ENCODE data around the gene OR11H6.

Gene OR11H6

DNA sequence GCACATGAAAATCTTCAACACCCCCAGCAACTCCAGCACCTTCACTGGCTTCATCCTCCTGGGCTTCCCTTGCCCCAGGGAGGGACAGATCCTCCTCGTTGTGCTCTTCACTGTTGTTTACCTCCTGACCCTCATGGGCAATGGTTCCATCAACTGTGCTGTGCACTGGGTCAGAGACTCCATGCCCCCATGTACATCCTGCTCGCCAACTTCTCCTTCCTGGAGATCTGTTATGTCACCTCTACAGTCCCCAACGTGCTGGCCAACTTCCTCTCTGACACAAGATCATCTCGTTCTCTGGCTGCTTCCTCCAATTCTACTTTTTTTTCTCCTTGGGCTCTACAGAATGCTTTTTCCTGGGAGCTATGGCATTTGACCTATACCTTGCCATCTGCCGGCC is 44.3 kb upstream of the OR11H6 start:
- no peak overlapping the region for H3K4me3 ChIP-seq (replicated peaks; ENCODE audit: insufficient read depth, low read length)
- no peaks in the 10 kb centered on the region for H3K27me3 ChIP-seq (ENCODE audit: insufficient read depth, poor library complexity, severe bottlenecking)
- peak; percentile 28 to 78 for DNase-seq (ENCODE audit: low read depth in 1 of 2, low spot score in 1 of 2)
- no peak for TF ChIP-seq GABPA (IDR thresholded peaks at IDR 0.05; ENCODE audit: low read depth)
- TF ChIP-seq SPI1 (IDR thresholded peaks at IDR 0.05; ENCODE audit: borderline replicate concordance, low read depth), result peak; percentile 90
- TF ChIP-seq POLR2AphosphoS5 (IDR thresholded peaks at IDR 0.05; ENCODE audit: low read depth), result no peak
- TF ChIP-seq, protein P1, sequence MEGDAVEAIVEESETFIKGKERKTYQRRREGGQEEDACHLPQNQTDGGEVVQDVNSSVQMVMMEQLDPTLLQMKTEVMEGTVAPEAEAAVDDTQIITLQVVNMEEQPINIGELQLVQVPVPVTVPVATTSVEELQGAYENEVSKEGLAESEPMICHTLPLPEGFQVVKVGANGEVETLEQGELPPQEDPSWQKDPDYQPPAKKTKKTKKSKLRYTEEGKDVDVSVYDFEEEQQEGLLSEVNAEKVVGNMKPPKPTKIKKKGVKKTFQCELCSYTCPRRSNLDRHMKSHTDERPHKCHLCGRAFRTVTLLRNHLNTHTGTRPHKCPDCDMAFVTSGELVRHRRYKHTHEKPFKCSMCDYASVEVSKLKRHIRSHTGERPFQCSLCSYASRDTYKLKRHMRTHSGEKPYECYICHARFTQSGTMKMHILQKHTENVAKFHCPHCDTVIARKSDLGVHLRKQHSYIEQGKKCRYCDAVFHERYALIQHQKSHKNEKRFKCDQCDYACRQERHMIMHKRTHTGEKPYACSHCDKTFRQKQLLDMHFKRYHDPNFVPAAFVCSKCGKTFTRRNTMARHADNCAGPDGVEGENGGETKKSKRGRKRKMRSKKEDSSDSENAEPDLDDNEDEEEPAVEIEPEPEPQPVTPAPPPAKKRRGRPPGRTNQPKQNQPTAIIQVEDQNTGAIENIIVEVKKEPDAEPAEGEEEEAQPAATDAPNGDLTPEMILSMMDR (IDR thresholded peaks at IDR 0.05; ENCODE audit: insufficient read depth, low read length), result no peak
- no peak overlapping the region for H3K27ac ChIP-seq (replicated peaks)

DNA sequence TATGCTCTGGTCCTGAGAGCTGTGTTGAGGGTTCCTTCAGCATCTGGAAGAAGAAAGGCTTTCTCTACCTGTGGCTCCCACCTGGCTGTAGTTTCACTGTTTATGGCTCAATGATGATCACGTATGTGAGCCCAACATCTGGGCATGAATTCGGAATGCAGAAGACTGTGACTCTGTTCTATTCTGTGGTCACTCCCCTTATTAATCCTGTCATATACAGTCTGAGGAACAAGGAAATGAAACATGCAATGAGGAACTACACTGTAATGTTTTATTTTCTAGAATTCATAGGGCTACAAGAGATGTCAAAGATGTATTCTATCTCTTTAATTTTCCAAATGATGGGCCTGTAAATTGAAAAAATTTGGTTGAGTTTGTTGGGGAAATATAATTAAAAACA is 43.6 kb upstream of the OR11H6 start:
- TF ChIP-seq, protein P2, sequence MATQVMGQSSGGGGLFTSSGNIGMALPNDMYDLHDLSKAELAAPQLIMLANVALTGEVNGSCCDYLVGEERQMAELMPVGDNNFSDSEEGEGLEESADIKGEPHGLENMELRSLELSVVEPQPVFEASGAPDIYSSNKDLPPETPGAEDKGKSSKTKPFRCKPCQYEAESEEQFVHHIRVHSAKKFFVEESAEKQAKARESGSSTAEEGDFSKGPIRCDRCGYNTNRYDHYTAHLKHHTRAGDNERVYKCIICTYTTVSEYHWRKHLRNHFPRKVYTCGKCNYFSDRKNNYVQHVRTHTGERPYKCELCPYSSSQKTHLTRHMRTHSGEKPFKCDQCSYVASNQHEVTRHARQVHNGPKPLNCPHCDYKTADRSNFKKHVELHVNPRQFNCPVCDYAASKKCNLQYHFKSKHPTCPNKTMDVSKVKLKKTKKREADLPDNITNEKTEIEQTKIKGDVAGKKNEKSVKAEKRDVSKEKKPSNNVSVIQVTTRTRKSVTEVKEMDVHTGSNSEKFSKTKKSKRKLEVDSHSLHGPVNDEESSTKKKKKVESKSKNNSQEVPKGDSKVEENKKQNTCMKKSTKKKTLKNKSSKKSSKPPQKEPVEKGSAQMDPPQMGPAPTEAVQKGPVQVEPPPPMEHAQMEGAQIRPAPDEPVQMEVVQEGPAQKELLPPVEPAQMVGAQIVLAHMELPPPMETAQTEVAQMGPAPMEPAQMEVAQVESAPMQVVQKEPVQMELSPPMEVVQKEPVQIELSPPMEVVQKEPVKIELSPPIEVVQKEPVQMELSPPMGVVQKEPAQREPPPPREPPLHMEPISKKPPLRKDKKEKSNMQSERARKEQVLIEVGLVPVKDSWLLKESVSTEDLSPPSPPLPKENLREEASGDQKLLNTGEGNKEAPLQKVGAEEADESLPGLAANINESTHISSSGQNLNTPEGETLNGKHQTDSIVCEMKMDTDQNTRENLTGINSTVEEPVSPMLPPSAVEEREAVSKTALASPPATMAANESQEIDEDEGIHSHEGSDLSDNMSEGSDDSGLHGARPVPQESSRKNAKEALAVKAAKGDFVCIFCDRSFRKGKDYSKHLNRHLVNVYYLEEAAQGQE (IDR thresholded peaks at IDR 0.05; ENCODE audit: insufficient replicate concordance, low read depth), result no peak
- TF ChIP-seq SPI1 (IDR thresholded peaks at IDR 0.05; ENCODE audit: borderline replicate concordance, low read depth) (no peak), GABPA (IDR thresholded peaks at IDR 0.05; ENCODE audit: low read depth) (no peak), POLR2AphosphoS5 (IDR thresholded peaks at IDR 0.05; ENCODE audit: low read depth) (no peak)
- TF ChIP-seq, protein P1 (IDR thresholded peaks at IDR 0.05; ENCODE audit: insufficient read depth, low read length), result no peak
- DNase-seq (ENCODE audit: low read depth in 1 of 2, low spot score in 1 of 2), result peak in 1 of 2 experiments; percentile 41
- Histone ChIP-seq H3K4me3 (replicated peaks; ENCODE audit: insufficient read depth, low read length) (no peak overlapping the region), H3K27me3 (ENCODE audit: insufficient read depth, poor library complexity, severe bottlenecking) (no peaks in the 10 kb centered on the region), H3K27ac (replicated peaks) (no peak overlapping the region; the same call in 1 of the 2 replicates)

DNA sequence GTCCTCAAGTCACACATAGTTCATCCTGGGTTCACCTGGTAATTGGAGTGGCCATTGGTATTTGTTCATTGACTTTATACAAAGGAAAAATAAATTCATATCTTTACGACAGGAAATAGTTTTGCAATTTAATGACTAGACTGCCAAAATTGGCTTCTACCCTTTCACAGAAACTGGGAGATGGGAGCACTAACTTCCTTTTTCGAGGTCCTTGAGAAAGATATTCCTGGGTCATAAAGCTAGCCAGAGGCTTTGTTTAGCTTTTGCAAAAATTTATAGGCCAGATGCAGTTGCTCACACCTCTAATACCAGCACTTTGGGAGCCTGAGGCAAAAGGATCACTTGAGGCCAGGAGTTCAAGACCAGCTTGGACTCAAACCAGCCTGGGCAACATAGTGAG is 43.0 kb upstream of the OR11H6 start:
- no peaks in the 10 kb centered on the region for H3K27me3 ChIP-seq (ENCODE audit: insufficient read depth, poor library complexity, severe bottlenecking)
- TF ChIP-seq SPI1 (IDR thresholded peaks at IDR 0.05; ENCODE audit: borderline replicate concordance, low read depth) (no peak), GABPA (IDR thresholded peaks at IDR 0.05; ENCODE audit: low read depth) (no peak), POLR2AphosphoS5 (IDR thresholded peaks at IDR 0.05; ENCODE audit: low read depth) (no peak)
- TF ChIP-seq, protein P1 (IDR thresholded peaks at IDR 0.05; ENCODE audit: insufficient read depth, low read length), result no peak
- TF ChIP-seq, protein P2 (IDR thresholded peaks at IDR 0.05; ENCODE audit: insufficient replicate concordance, low read depth), result no peak
- H3K27ac ChIP-seq (replicated peaks), result no peak overlapping the region
- no peak overlapping the region for H3K4me3 ChIP-seq (replicated peaks; ENCODE audit: insufficient read depth, low read length)
- peak in 1 of 2 experiments; percentile 43 for DNase-seq (ENCODE audit: low read depth in 1 of 2, low spot score in 1 of 2)

DNA sequence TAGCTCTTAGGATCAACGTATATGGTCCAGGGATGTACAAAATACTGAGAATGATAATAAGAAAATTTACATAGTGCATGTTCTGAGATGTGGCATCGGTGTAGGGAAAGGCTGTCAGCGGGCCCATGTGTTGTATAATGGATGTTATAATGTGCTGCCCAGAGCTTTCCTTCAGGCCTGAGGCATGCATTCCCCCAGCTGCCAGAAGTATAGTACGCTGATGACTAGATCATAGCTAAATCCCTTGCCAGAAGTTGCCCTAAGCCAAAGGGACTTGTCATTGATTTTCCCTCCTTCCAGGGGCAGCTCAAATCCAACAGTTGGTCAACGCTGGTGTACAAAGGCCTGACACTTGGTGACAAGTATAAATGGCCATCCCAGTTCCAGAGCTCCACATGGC is 39.3 kb upstream of the OR11H6 start:
- H3K27ac ChIP-seq (replicated peaks), result no peak overlapping the region
- H3K27me3 ChIP-seq (ENCODE audit: insufficient read depth, poor library complexity, severe bottlenecking), result no peaks in the 10 kb centered on the region
- TF ChIP-seq, protein P2 (IDR thresholded peaks at IDR 0.05; ENCODE audit: insufficient replicate concordance, low read depth), result no peak
- TF ChIP-seq SPI1 (IDR thresholded peaks at IDR 0.05; ENCODE audit: borderline replicate concordance, low read depth), result no peak
- TF ChIP-seq, protein P1 (IDR thresholded peaks at IDR 0.05; ENCODE audit: insufficient read depth, low read length), result no peak
- no peak for TF ChIP-seq POLR2AphosphoS5 (IDR thresholded peaks at IDR 0.05; ENCODE audit: low read depth)
- no peak for TF ChIP-seq GABPA (IDR thresholded peaks at IDR 0.05; ENCODE audit: low read depth)
- no peak for DNase-seq (ENCODE audit: low read depth in 1 of 2, low spot score in 1 of 2)
- no peak overlapping the region for H3K4me3 ChIP-seq (replicated peaks; ENCODE audit: insufficient read depth, low read length)
